GM23338 (cell line): ENCODE measurements around the gene CHRNA3. TPM values are rescaled to one million over a fixed set of nuclear protein-coding genes. Genes with fewer than 3 reads are reported as not detected.

ENCODE experiments used
- ATAC-seq: fragments of 200-7000 bp; cut with Tn5 transposase; 3 replicates; pipeline ENCODE4 v1.9.1; 2020
- DNase-seq: peaks from one replicate; pipeline ENCODE4 v3.0.0-alpha.2; 2015; ENCODE audit warnings: low spot score
- H2AFZ ChIP-seq: fragments of 200-600 bp; sonication (generic); 2 replicates; pipeline ENCODE4 v1.8.0; 2016; ENCODE audit warnings: antibody characterized with exemption, mild to moderate bottlenecking, moderate library complexity
- H3F3A ChIP-seq: fragments of 200-600 bp; sonication (generic); replicated peaks from 2 replicates; pipeline ENCODE4 v1.8.0; 2017; ENCODE audit warnings: antibody characterized with exemption, mixed run types, low read depth
- H3K27ac ChIP-seq: fragments of 200-600 bp; sonication (generic); 2 replicates; pipeline ENCODE4 v1.6.1; 2016; ENCODE audit warnings: low read depth
- H3K27me3 ChIP-seq: fragments of 200-600 bp; sonication (generic); 2 replicates; pipeline ENCODE4 v1.8.0; 2016; ENCODE audit warnings: mild to moderate bottlenecking, mixed run types, moderate library complexity; ENCODE audit not compliant: insufficient read depth
- H3K36me3 ChIP-seq: fragments of 200-600 bp; sonication (generic); 2 replicates; pipeline ENCODE4 v1.8.0; 2016; ENCODE audit warnings: mild to moderate bottlenecking; ENCODE audit not compliant: insufficient read depth
- H3K4me1 ChIP-seq: fragments of 200-600 bp; sonication (generic); 2 replicates; pipeline ENCODE4 v1.8.0; 2016; ENCODE audit warnings: mild to moderate bottlenecking, moderate library complexity; ENCODE audit not compliant: insufficient read depth
- H3K4me2 ChIP-seq: fragments of 200-600 bp; sonication (generic); 2 replicates; pipeline ENCODE4 v1.7.1; 2017; ENCODE audit warnings: mixed run types
- H3K4me3 ChIP-seq: fragments of 200-600 bp; sonication (generic); 2 replicates; pipeline ENCODE4 v1.6.1; 2016; ENCODE audit warnings: mixed run types
- H3K79me2 ChIP-seq: fragments of 200-600 bp; sonication (generic); replicated peaks from 2 replicates; pipeline ENCODE4 v1.8.0; 2017; ENCODE audit warnings: mild to moderate bottlenecking; ENCODE audit not compliant: insufficient read depth
- H3K9me2 ChIP-seq: fragments of 200-600 bp; sonication (generic); 2 replicates; pipeline ENCODE4 v1.8.0; 2017; ENCODE audit not compliant: insufficient read depth
- H4K20me1 ChIP-seq: fragments of 200-600 bp; sonication (generic); replicated peaks from 2 replicates; pipeline ENCODE4 v1.8.0; 2017; ENCODE audit warnings: mild to moderate bottlenecking; ENCODE audit not compliant: insufficient read depth
- H3K27ac Mint-ChIP-seq: 2 replicates; pipeline ENCODE4 v1.8.0; 2020; ENCODE audit warnings: inconsistent platforms, mild to moderate bottlenecking, moderate library complexity, mixed read lengths
- H3K27me3 Mint-ChIP-seq: 3 replicates; pipeline ENCODE4 v1.8.0; 2022; ENCODE audit warnings: low read depth, mild to moderate bottlenecking, moderate library complexity, mixed read lengths, inconsistent platforms; ENCODE audit not compliant: insufficient read depth, poor library complexity
- H3K36me3 Mint-ChIP-seq: 3 replicates; pipeline ENCODE4 v1.8.0; 2021; ENCODE audit warnings: low read depth, mild to moderate bottlenecking, inconsistent platforms, moderate library complexity, mixed read lengths
- H3K4me1 Mint-ChIP-seq: 3 replicates; pipeline ENCODE4 v1.8.0; 2020; ENCODE audit warnings: mild to moderate bottlenecking, inconsistent platforms, mixed read lengths
- H3K4me3 Mint-ChIP-seq: 3 replicates; pipeline ENCODE4 v1.8.0; 2021; ENCODE audit warnings: moderate library complexity, mild to moderate bottlenecking, inconsistent platforms, mixed read lengths
- H3K9me3 Mint-ChIP-seq: 3 replicates; pipeline ENCODE4 v1.8.0; 2020; ENCODE audit warnings: moderate library complexity, mild to moderate bottlenecking, inconsistent platforms, mixed read lengths
- CREB1 ChIP-seq: fragments of 250-450 bp; sonication (Bioruptor Pico); IDR thresholded peaks from 2 replicates; pipeline ENCODE4 v1.5.0; 2020; ENCODE audit warnings: low read depth, mild to moderate bottlenecking, moderate library complexity
- CTCF ChIP-seq, 2 experiments: fragments of 200-600 bp in 1 of 2; sonication (generic) in 1 of 2; conservative IDR thresholded peaks; 2 replicates each; pipeline versions ENCODE4 v1.5.1 to v1.6.1; 2016 to 2017; ENCODE audit warnings: antibody characterized with exemption in 2 of 2, low read depth in 2 of 2, mild to moderate bottlenecking in 2 of 2, moderate library complexity in 1 of 2
- ETS1 ChIP-seq: IDR thresholded peaks from 2 replicates; pipeline ENCODE4 v1.6.1; 2016; ENCODE audit warnings: antibody characterized with exemption
- EZH2 ChIP-seq: fragments of 200-600 bp; sonication (generic); IDR thresholded peaks from one replicate; pipeline ENCODE4 v1.8.0; 2017; ENCODE audit warnings: antibody characterized with exemption, mild to moderate bottlenecking, low read depth; ENCODE audit not compliant: unreplicated experiment
- EZH2phosphoT487 ChIP-seq: fragments of 200-600 bp; sonication (generic); IDR thresholded peaks from one replicate; pipeline ENCODE4 v1.8.1; 2018; ENCODE audit warnings: antibody characterized with exemption; ENCODE audit not compliant: unreplicated experiment
- JUNB ChIP-seq: IDR thresholded peaks from one replicate; pipeline ENCODE4 v1.6.1; 2016; ENCODE audit warnings: antibody characterized with exemption; ENCODE audit not compliant: unreplicated experiment
- NANOG ChIP-seq: IDR thresholded peaks from 2 replicates; pipeline ENCODE4 v1.6.1; 2016; ENCODE audit warnings: antibody characterized with exemption, borderline replicate concordance
- POLR2AphosphoS5 ChIP-seq: IDR thresholded peaks from 2 replicates; pipeline ENCODE4 v1.6.1; 2016; ENCODE audit warnings: antibody characterized with exemption, low read depth
- REST ChIP-seq: IDR thresholded peaks from one replicate; pipeline ENCODE4 v1.6.1; 2018; ENCODE audit warnings: antibody characterized with exemption; ENCODE audit not compliant: unreplicated experiment
- STAT1 ChIP-seq: IDR thresholded peaks from one replicate; pipeline ENCODE4 v1.6.1; 2016; ENCODE audit warnings: antibody characterized with exemption; ENCODE audit not compliant: unreplicated experiment
- ZNF114 ChIP-seq: fragments of 250-450 bp; sonication (Bioruptor Pico); IDR thresholded peaks from 2 replicates; pipeline ENCODE4 v1.5.0; 2020; ENCODE audit warnings: mild to moderate bottlenecking, moderate library complexity
- ZNF331 ChIP-seq: fragments of 250-450 bp; sonication (Bioruptor Pico); IDR thresholded peaks from 2 replicates; pipeline ENCODE4 v1.5.0; 2020; ENCODE audit warnings: low read depth, mild to moderate bottlenecking, moderate library complexity
- polyA plus RNA-seq: library from polyadenylated mRNA; unstranded; fragments of >200 nt; fragmentation: Nextera tagmentation; extraction: Ambion mirVana; gene quantifications from 2 replicates; pipeline ENCODE4 v1.2.1, GENCODE V29; 2016
- total RNA-seq: library from RNA; depleted of rRNA; stranded (reverse); fragments of >200 nt; shearing (Covaris generic); gene quantifications from 2 replicates; pipeline ENCODE4 v1.2.3, GENCODE V29; 2014
- TF ChIP-seq, protein P1 (sequence below): fragments of 250-450 bp; sonication (Bioruptor Pico); IDR thresholded peaks from 2 replicates; pipeline ENCODE4 v1.5.0; 2020; ENCODE audit warnings: mild to moderate bottlenecking, moderate library complexity

The CHRNA3 gene
- total and polyA plus RNA-seq, 2 experiments from 2014 or later: 2.9 to 3.5 TPM

- Histone ChIP-seq H3K27ac (no peak overlapping the region), H3K27me3 (no peaks in the 10 kb centered on the region), H4K20me1 (no peaks in the 10 kb centered on the region), H3K36me3 (no peaks in the 10 kb centered on the region), H3K9me2 (no peaks in the 10 kb centered on the region), H3K4me1 (no peaks in the 10 kb centered on the region), H3K4me3 (no peak overlapping the region), H3F3A (no peaks in the 10 kb centered on the region), H3K4me2 (no peak overlapping the region), H2AFZ (0 out of 2 replicates have a peak overlapping the region, but pooled peaks have one; percentile 47), H3K79me2 (no peaks in the 10 kb centered on the region)
- TF ChIP-seq NANOG (no peak), JUNB (no peak), EZH2 (no peak), CTCF (conservative IDR thresholded peaks at IDR 0.05; ENCODE audit: low read depth in 2 of 2) (no peak), STAT1 (no peak), ETS1 (no peak), REST (no peak), EZH2phosphoT487 (no peak), CREB1 (no peak), ZNF331 (no peak), POLR2AphosphoS5 (no peak), ZNF114 (no peak)
- TF ChIP-seq, protein P1, sequence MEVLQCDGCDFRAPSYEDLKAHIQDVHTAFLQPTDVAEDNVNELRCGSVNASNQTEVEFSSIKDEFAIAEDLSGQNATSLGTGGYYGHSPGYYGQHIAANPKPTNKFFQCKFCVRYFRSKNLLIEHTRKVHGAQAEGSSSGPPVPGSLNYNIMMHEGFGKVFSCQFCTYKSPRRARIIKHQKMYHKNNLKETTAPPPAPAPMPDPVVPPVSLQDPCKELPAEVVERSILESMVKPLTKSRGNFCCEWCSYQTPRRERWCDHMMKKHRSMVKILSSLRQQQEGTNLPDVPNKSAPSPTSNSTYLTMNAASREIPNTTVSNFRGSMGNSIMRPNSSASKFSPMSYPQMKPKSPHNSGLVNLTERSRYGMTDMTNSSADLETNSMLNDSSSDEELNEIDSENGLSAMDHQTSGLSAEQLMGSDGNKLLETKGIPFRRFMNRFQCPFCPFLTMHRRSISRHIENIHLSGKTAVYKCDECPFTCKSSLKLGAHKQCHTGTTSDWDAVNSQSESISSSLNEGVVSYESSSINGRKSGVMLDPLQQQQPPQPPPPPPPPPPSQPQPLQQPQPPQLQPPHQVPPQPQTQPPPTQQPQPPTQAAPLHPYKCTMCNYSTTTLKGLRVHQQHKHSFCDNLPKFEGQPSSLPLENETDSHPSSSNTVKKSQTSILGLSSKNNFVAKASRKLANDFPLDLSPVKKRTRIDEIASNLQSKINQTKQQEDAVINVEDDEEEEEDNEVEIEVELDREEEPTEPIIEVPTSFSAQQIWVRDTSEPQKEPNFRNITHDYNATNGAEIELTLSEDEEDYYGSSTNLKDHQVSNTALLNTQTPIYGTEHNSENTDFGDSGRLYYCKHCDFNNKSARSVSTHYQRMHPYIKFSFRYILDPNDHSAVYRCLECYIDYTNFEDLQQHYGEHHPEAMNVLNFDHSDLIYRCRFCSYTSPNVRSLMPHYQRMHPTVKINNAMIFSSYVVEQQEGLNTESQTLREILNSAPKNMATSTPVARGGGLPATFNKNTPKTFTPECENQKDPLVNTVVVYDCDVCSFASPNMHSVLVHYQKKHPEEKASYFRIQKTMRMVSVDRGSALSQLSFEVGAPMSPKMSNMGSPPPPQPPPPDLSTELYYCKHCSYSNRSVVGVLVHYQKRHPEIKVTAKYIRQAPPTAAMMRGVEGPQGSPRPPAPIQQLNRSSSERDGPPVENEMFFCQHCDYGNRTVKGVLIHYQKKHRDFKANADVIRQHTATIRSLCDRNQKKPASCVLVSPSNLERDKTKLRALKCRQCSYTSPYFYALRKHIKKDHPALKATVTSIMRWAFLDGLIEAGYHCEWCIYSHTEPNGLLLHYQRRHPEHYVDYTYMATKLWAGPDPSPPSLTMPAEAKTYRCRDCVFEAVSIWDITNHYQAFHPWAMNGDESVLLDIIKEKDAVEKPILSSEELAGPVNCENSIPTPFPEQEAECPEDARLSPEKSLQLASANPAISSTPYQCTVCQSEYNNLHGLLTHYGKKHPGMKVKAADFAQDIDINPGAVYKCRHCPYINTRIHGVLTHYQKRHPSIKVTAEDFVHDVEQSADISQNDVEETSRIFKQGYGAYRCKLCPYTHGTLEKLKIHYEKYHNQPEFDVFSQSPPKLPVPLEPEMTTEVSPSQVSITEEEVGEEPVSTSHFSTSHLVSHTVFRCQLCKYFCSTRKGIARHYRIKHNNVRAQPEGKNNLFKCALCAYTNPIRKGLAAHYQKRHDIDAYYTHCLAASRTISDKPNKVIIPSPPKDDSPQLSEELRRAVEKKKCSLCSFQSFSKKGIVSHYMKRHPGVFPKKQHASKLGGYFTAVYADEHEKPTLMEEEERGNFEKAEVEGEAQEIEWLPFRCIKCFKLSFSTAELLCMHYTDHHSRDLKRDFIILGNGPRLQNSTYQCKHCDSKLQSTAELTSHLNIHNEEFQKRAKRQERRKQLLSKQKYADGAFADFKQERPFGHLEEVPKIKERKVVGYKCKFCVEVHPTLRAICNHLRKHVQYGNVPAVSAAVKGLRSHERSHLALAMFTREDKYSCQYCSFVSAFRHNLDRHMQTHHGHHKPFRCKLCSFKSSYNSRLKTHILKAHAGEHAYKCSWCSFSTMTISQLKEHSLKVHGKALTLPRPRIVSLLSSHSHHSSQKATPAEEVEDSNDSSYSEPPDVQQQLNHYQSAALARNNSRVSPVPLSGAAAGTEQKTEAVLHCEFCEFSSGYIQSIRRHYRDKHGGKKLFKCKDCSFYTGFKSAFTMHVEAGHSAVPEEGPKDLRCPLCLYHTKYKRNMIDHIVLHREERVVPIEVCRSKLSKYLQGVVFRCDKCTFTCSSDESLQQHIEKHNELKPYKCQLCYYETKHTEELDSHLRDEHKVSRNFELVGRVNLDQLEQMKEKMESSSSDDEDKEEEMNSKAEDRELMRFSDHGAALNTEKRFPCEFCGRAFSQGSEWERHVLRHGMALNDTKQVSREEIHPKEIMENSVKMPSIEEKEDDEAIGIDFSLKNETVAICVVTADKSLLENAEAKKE (CRISPR knock-in tag): no peak
- Mint-ChIP-seq H3K9me3 (no peaks in the 10 kb centered on the region; the same call in 2 of the 3 replicates), H3K36me3 (no peaks in the 10 kb centered on the region), H3K4me1 (no peaks in the 10 kb centered on the region), H3K4me3 (no peak overlapping the region), H3K27me3 (peaks cover 14% of the 10 kb centered on the region), H3K27ac (no peak overlapping the region)
- ATAC-seq (peak; percentile 52; the same call in 2 of the 3 replicates), DNase-seq (no peak)
These were observed 39.8 kb upstream of the CHRNA3 start for GRCh38 chr15:78660584-78660983.
